GM10248 (cell line): ENCODE measurements around the gene FOXRED1.

Experiments
- CTCF ChIA-PET: fragments of 300-600 bp; sonication (Branson Sonifier 250); formaldehyde crosslinking; extraction: SDS; loops from one replicate; lab custom pipeline; 2021; ENCODE audit warnings: antibody characterized with exemption; lab: Yijun Ruan, JAX
- POLR2A ChIA-PET: fragments of 350-650 bp; sonication (Branson Sonifier 250); formaldehyde crosslinking; extraction: SDS; loops from one replicate; lab custom pipeline; 2020; ENCODE audit warnings: antibody characterized with exemption; lab: Yijun Ruan, JAX
- DNase-seq: peaks from one replicate; pipeline ENCODE4 v3.0.0; 2012; ENCODE audit errors: extremely low spot score
- CTCF ChIP-seq: IDR thresholded peaks from 2 replicates; pipeline ENCODE4 v1.5.1; 2012; ENCODE audit warnings: mild to moderate bottlenecking, low read depth; ENCODE audit errors: extremely low read depth, missing control alignments, control extremely low read depth

The FOXRED1 gene

DNA sequence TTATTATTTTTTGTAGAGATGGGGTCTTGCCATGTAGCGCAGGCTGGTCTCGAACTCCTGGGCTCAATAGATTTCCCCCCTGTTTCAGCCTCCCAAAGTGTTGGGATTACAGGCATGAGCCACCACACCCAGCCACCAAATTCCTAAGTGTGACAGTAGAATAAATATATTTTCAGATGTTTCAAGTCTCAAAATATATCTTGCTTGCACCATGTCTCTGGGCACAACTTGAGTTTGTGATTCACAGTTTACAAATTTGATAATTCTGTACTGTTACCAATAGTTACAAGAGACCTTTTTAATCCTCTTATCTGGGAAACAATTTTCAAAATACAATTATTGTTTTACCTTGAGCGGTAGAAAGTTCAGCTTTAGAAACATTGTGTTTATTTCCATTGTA, 54.0 kb downstream of the FOXRED1 start:
- TF ChIP-seq CTCF, result no peak
- CTCF ChIA-PET, result no interaction called here
- POLR2A ChIA-PET, result no interaction called here
- no peak for DNase-seq

DNA sequence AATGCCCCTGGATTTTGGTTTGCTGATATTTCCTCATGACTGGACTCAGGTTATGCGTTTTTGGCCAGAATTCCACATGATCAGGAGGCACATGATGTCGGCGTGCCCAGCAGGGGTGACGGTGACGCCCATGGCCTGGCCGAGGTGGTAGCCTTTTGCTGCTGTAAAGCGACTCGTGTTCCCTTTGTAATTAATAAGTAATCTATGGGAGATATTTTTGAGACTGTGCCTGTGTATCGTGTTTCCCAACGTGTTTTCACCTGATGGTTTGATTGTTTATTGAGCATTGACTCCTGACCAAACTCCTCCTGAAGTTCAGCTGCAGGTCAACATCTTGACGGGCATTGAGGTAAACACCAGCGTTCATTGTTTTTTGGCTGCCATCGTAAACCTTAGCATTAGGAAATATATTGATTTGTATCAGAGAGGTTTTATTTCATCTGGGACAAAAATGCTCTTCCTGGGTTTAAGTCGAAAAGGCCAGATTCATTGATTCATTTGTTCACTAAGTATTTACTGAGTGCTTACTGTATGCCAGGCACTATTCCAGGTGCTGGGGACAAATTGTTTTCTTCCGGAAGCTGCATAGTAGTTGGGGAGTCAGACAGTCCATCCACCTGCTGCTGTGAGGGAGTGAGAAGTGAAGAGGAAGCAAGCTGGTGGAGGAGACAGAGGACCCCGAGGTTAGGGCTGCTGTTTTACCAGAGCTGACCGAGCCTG, 58.5 kb downstream of the FOXRED1 start:
- no peak for TF ChIP-seq CTCF
- ChIA-PET CTCF (interaction anchor here (1.4 kb wide), 1 partner anchor 17 kb away, joined by 4 read pairs; no protein-coding TSS in a partner anchor), POLR2A (no interaction called here)
- DNase-seq, result no peak
